ENCODE data around the gene LRBA. TPM values are rescaled to one million over a fixed set of nuclear protein-coding genes. Genes with fewer than 3 reads are reported as not detected.

The LRBA gene
- total and polyA plus RNA-seq, 2 donors (not counting 3 experiments of a cell fraction or from before 2014, with no cell fraction given): 18.0 to 35.1 TPM

GRCh38 chr4:151035911-151036310, 20.8 kb upstream of the LRBA start:
- POLR2A ChIA-PET: no interaction called here
- FAIRE-seq (no peak), DNase-seq (ENCODE audit: low read depth, low spot score) (no peak)
- Histone ChIP-seq H3K27ac (ENCODE audit: insufficient read depth, low read depth, low read length) (no peak overlapping the region), H3K4me3 (replicated peaks in 1 of 3; ENCODE audit: insufficient read depth in 1 of 3, low read depth in 1 of 3, low read length in 3 of 3) (no peak overlapping the region), H4K20me1 (replicated peaks; ENCODE audit: control insufficient read depth, extremely low read depth, insufficient read depth, low read length) (no peaks in the 10 kb centered on the region), H3K36me3 (ENCODE audit: control insufficient read depth in 2 of 2, extremely low read depth in 1 of 2, insufficient read depth in 2 of 2, low read length in 2 of 2) (no peaks in the 10 kb centered on the region), H3K4me2 (ENCODE audit: insufficient read depth, low read length) (no peak overlapping the region), H2AFZ (ENCODE audit: low read depth, low read length) (no peak overlapping the region), H3K79me2 (ENCODE audit: control insufficient read depth, insufficient read depth, low read length) (no peaks in the 10 kb centered on the region), H3K9me3 (replicated peaks; ENCODE audit: control insufficient read depth, insufficient read depth, low read length) (no peaks in the 10 kb centered on the region), H3K4me1 (ENCODE audit: control insufficient read depth, extremely low read depth, insufficient read depth, low read length) (peaks cover 6% of the 10 kb centered on the region), H3K9me1 (replicated peaks; ENCODE audit: control insufficient read depth, extremely low read depth, insufficient read depth, low read length) (no peaks in the 10 kb centered on the region), H3K27me3 (ENCODE audit: control insufficient read depth in 2 of 2, insufficient read depth in 2 of 2, low read length in 2 of 2) (no peaks in the 10 kb centered on the region), H3K9ac (replicated peaks; ENCODE audit: extremely low read depth, insufficient read depth, low read length) (no peak overlapping the region)
- no TSS peak for BruUV-seq (replicated peaks)
- TF ChIP-seq POLR2A (IDR thresholded peaks at IDR 0.05; ENCODE audit: low read depth, low read length) (no peak), EZH2 (IDR thresholded peaks at IDR 0.05; ENCODE audit: borderline replicate concordance, low read depth, low read length, severe bottlenecking) (no peak), GATA2 (IDR thresholded peaks at IDR 0.05; ENCODE audit: insufficient read depth, insufficient read length, low read depth, low read length) (no peak), POLR2AphosphoS5 (IDR thresholded peaks at IDR 0.05; ENCODE audit: insufficient read depth, low read depth, low read length) (no peak), MYC (IDR thresholded peaks at IDR 0.05; ENCODE audit: low read depth, low read length) (no peak)
- CTCF ChIA-PET: no interaction called here
- intact Hi-C loops (cut with micrococcal nuclease) (no loop called here), dilution Hi-C loops (cut with MboI; ENCODE audit: extremely low pct_ligation_motif_present, low sequenced_read_pairs) (no loop called here)

GRCh38 chr4:151035328-151035727, 20.2 kb upstream of the LRBA start:
- H3K79me2 ChIP-seq (ENCODE audit: control insufficient read depth, insufficient read depth, low read length): no peaks in the 10 kb centered on the region
- FAIRE-seq (no peak), DNase-seq (ENCODE audit: low read depth, low spot score) (no peak)
- H3K9me1 ChIP-seq (replicated peaks; ENCODE audit: control insufficient read depth, extremely low read depth, insufficient read depth, low read length): no peaks in the 10 kb centered on the region
- ChIA-PET POLR2A (no interaction called here), CTCF (no interaction called here)
- peaks cover 6% of the 10 kb centered on the region for H3K4me1 ChIP-seq (ENCODE audit: control insufficient read depth, extremely low read depth, insufficient read depth, low read length)
- TF ChIP-seq POLR2A (IDR thresholded peaks at IDR 0.05; ENCODE audit: low read depth, low read length) (no peak), POLR2AphosphoS5 (IDR thresholded peaks at IDR 0.05; ENCODE audit: insufficient read depth, low read depth, low read length) (no peak), JUN (IDR thresholded peaks at IDR 0.05; ENCODE audit: borderline replicate concordance, insufficient read depth, insufficient read length, low read depth) (no peak), CTCF (IDR thresholded peaks at IDR 0.05; ENCODE audit: extremely low read depth in 1 of 2, insufficient read depth in 1 of 2, low read depth in 1 of 2, low read length in 2 of 2) (no peak), GATA2 (IDR thresholded peaks at IDR 0.05; ENCODE audit: insufficient read depth, insufficient read length, low read depth, low read length) (no peak), EZH2 (IDR thresholded peaks at IDR 0.05; ENCODE audit: borderline replicate concordance, low read depth, low read length, severe bottlenecking) (no peak), FOS (IDR thresholded peaks at IDR 0.05; ENCODE audit: borderline replicate concordance, insufficient read depth, low read length) (no peak), MYC (IDR thresholded peaks at IDR 0.05; ENCODE audit: low read depth, low read length) (no peak)
- TF ChIP-seq, protein P1, sequence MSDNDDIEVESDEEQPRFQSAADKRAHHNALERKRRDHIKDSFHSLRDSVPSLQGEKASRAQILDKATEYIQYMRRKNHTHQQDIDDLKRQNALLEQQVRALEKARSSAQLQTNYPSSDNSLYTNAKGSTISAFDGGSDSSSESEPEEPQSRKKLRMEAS (IDR thresholded peaks at IDR 0.05; ENCODE audit: insufficient read depth, insufficient read length): no peak
- no peaks in the 10 kb centered on the region for H3K9me3 ChIP-seq (replicated peaks; ENCODE audit: control insufficient read depth, insufficient read depth, low read length)
- H3K27ac ChIP-seq (ENCODE audit: insufficient read depth, low read depth, low read length): no peak overlapping the region
- dilution Hi-C loops (cut with MboI; ENCODE audit: extremely low pct_ligation_motif_present, low sequenced_read_pairs) (no loop called here), intact Hi-C loops (cut with micrococcal nuclease) (no loop called here)
- H3K9ac ChIP-seq (replicated peaks; ENCODE audit: extremely low read depth, insufficient read depth, low read length): no peak overlapping the region
- H3K4me2 ChIP-seq (ENCODE audit: insufficient read depth, low read length): no peak overlapping the region
- no peak overlapping the region for H3K4me3 ChIP-seq (replicated peaks in 1 of 3; ENCODE audit: insufficient read depth in 1 of 3, low read depth in 1 of 3, low read length in 3 of 3)
- no peaks in the 10 kb centered on the region for H3K27me3 ChIP-seq (ENCODE audit: control insufficient read depth in 2 of 2, insufficient read depth in 2 of 2, low read length in 2 of 2)
- H3K36me3 ChIP-seq (ENCODE audit: control insufficient read depth in 2 of 2, extremely low read depth in 1 of 2, insufficient read depth in 2 of 2, low read length in 2 of 2): no peaks in the 10 kb centered on the region
- H4K20me1 ChIP-seq (replicated peaks; ENCODE audit: control insufficient read depth, extremely low read depth, insufficient read depth, low read length): no peaks in the 10 kb centered on the region
- no peak overlapping the region for H2AFZ ChIP-seq (ENCODE audit: low read depth, low read length)
- BruUV-seq (replicated peaks): no TSS peak
